GM10248 (cell line): ENCODE data around the gene SLC37A2.

Experiments
- CTCF ChIA-PET: fragments of 300-600 bp; sonication (Branson Sonifier 250); formaldehyde crosslinking; extraction: SDS; loops from one replicate; lab custom pipeline; 2021; ENCODE audit warnings: antibody characterized with exemption; lab: Yijun Ruan, JAX
- POLR2A ChIA-PET: fragments of 350-650 bp; sonication (Branson Sonifier 250); formaldehyde crosslinking; extraction: SDS; loops from one replicate; lab custom pipeline; 2020; ENCODE audit warnings: antibody characterized with exemption; lab: Yijun Ruan, JAX
- DNase-seq: peaks from one replicate; pipeline ENCODE4 v3.0.0; 2012; ENCODE audit errors: extremely low spot score
- CTCF ChIP-seq: IDR thresholded peaks from 2 replicates; pipeline ENCODE4 v1.5.1; 2012; ENCODE audit warnings: mild to moderate bottlenecking, low read depth; ENCODE audit errors: extremely low read depth, missing control alignments, control extremely low read depth

SLC37A2 gene

GRCh38 chr11:125057693-125058016 lies 5.5 kb upstream of the SLC37A2 start:
- no peak for DNase-seq
- TF ChIP-seq CTCF, result no peak
- CTCF ChIA-PET, result no interaction called here
- POLR2A ChIA-PET, result no interaction called here

GRCh38 chr11:125061281-125061680 lies 1.8 kb upstream of the SLC37A2 start:
- no peak for DNase-seq
- ChIA-PET CTCF (interaction anchor here (0.9 to 2.2 kb wide), 7 partner anchors 9 to 81 kb away, joined by 3 to 9 read pairs (median 3); no protein-coding TSS in a partner anchor), POLR2A (no interaction called here)
- no peak for TF ChIP-seq CTCF

- CTCF ChIA-PET, result interaction anchor here (0.9 to 3.0 kb wide), 6 partner anchors 10 to 80 kb away, joined by 3 to 9 read pairs (median 4); no protein-coding TSS in a partner anchor
- POLR2A ChIA-PET, result interaction anchor here (0.7 to 1.1 kb wide), 2 partner anchors 10 to 49 kb away, joined by 3 to 4 read pairs; partner anchors contain the start of gene TMEM218
- no peak for DNase-seq
- no peak for TF ChIP-seq CTCF
These were observed 731 bp upstream of the SLC37A2 start for GRCh38 chr11:125062218-125062930.

GRCh38 chr11:125063429-125064043 lies 431 bp downstream of the SLC37A2 start:
- ChIA-PET POLR2A (interaction anchor here (1.1 kb wide), 1 partner anchor 48 kb away, joined by 4 read pairs; the partner anchor contains the start of gene TMEM218), CTCF (interaction anchor here (1.0 to 3.0 kb wide), 12 partner anchors 9 to 102 kb away, joined by 3 to 9 read pairs (median 4); no protein-coding TSS in a partner anchor)
- no peak for TF ChIP-seq CTCF

GRCh38 chr11:125064070-125064469 lies 965 bp downstream of the SLC37A2 start:
- DNase-seq, result no peak
- POLR2A ChIA-PET, result no interaction called here
- TF ChIP-seq CTCF, result no peak
- CTCF ChIA-PET, result interaction anchor here (1.0 to 3.0 kb wide), 10 partner anchors 9 to 103 kb away, joined by 3 to 9 read pairs (median 4); no protein-coding TSS in a partner anchor

More at GRCh38 chr11:125063429-125064043, 431 bp downstream of the SLC37A2 start:
- peak; percentile 50 for DNase-seq

- POLR2A ChIA-PET, result no interaction called here
- TF ChIP-seq CTCF, result no peak
- CTCF ChIA-PET, result interaction anchor here (0.7 to 1.4 kb wide), 2 partner anchors 11 to 385 kb away, joined by 3 read pairs; no protein-coding TSS in a partner anchor
- DNase-seq, result no peak
These were observed 5.3 kb downstream of the SLC37A2 start for GRCh38 chr11:125068368-125068767.
